Ecto neural progenitor cell (in vitro differentiated cells): Measurements from ENCODE around the gene ATN1.
"Not testable (repeated sequence)": the region's sequence is repeated elsewhere in the genome, so short reads cannot be mapped to it uniquely, and the experiment has no call there.

Experiments used
- DNase-seq: peaks from one replicate; pipeline ENCODE4 v3.0.0-alpha.2; 2018; ENCODE audit warnings: low spot score

ATN1 gene, protein sequence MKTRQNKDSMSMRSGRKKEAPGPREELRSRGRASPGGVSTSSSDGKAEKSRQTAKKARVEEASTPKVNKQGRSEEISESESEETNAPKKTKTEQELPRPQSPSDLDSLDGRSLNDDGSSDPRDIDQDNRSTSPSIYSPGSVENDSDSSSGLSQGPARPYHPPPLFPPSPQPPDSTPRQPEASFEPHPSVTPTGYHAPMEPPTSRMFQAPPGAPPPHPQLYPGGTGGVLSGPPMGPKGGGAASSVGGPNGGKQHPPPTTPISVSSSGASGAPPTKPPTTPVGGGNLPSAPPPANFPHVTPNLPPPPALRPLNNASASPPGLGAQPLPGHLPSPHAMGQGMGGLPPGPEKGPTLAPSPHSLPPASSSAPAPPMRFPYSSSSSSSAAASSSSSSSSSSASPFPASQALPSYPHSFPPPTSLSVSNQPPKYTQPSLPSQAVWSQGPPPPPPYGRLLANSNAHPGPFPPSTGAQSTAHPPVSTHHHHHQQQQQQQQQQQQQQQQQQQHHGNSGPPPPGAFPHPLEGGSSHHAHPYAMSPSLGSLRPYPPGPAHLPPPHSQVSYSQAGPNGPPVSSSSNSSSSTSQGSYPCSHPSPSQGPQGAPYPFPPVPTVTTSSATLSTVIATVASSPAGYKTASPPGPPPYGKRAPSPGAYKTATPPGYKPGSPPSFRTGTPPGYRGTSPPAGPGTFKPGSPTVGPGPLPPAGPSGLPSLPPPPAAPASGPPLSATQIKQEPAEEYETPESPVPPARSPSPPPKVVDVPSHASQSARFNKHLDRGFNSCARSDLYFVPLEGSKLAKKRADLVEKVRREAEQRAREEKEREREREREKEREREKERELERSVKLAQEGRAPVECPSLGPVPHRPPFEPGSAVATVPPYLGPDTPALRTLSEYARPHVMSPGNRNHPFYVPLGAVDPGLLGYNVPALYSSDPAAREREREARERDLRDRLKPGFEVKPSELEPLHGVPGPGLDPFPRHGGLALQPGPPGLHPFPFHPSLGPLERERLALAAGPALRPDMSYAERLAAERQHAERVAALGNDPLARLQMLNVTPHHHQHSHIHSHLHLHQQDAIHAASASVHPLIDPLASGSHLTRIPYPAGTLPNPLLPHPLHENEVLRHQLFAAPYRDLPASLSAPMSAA (N-terminal part only)

DNA sequence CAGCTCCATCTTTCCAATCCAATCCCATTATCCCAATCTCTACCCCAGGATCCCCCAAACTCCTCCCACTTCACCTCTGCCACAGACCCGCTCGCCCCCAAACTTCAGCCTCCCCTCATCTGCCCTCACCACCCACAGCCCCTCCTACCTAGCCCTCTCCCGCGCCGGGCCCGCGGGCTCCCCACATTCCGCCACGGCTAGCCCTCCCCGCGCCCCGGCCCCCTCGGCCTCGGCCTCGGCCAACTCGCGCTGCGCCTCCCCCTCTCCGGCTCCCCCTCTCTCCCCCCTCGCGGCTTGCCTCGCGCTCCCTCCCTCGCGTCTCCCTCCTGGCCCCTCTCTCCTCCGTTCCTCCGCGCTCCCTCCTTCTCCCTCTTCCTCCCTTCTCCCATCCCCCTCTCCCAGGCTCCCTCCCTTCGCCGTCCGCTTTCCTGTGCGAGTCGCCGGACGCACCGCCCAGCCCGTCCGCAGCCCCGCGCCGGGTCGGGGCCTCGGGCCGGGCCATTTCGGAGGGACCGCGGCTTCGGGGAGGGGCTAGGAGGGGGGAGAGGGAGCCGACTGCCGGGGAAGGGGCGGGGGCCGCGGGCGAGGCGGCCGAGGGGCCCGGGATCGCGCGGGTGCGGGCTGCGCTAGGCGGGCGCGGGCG, at the start of gene ATN1:
TSS of gene ATN1 (plus strand) at position 581 of the 643 bp plus-strand sequence. CDS start 6,043 bp downstream, outside the sequence.
- DNase-seq = peak; percentile 86

- not testable (repeated sequence) for DNase-seq
Observed at GRCh38 chr12:6879824-6880223, 47.9 kb upstream of the ATN1 start.

GRCh38 chr12:6883252-6883651, 44.5 kb upstream of the ATN1 start:
- DNase-seq = no peak

DNA sequence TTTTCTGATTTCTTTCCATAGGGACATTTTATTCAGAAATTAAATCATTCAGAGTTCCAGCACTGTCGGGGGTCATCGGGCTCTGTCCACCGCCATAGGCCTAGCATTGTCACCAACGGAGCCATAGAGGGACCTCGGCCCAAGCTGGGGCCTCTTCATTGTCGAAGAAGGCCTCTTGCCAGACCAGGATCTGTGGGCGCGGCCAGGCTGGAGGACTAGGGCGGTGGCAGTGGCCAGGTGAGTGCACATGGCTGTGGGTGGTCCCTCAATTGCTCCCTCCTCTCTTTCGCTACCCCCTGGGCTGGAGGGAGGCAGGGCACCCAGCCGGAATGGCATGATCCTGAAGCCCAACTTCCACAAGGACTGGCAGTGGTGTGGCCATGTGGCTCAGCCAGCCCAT, 44.1 kb upstream of the ATN1 start:
- DNase-seq = no peak

DNA sequence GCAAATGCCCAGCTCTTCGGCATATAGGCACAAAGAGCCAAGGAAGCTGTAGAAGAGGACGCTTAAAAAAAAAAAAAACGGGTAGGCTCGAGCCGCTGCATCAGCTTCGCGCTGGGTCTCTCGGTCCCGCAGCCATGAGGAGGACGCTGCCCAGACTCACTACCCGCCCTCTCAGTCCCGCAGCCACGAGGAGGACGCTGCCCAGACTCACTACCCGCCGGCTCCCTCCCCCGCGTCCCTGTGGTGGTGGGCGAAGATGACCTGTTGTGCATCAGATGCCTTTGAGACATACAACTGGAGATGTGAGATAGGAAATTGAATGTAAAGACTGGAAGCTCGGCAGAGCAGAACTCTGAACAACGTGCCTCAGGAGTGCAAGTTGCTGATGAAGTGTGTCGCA, 43.2 kb upstream of the ATN1 start:
- DNase-seq = no peak

DNA sequence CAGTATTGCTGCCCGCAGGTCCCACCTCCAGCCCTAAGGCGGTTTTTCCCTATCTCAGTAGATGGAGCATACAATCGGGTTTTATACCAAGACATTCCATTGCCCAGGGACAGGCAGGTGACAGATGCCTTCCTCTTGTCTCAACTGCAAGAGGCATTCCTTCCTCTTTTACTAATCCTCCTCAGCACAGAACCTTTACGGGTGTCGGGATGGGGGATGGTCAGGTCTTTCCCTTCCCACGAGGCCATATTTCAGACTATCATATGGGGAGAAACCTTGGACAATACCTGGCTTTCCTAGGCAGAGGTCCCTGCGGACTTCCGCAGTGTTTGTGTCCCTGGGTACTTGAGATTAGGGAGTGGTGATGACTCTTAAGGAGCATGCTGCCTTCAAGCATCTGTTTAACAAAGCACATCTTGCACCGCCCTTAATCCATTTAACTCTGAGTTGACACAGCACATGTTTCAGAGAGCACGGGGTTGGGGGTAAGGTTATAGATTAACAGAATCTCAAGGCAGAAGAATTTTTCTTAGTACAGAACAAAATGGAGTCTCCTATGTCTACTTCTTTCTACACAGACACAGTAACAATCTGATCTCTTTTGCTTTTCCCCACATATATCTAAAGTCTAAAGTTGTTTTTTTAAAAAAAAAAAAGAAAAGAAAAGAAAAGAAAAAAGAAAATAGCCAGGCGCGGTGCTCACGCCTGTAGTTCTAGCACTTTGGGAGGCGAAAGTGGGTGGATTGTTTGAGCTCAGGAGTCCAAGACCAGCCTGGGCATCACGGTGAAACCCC, 41.4 kb upstream of the ATN1 start:
- not testable (repeated sequence) for DNase-seq

DNA sequence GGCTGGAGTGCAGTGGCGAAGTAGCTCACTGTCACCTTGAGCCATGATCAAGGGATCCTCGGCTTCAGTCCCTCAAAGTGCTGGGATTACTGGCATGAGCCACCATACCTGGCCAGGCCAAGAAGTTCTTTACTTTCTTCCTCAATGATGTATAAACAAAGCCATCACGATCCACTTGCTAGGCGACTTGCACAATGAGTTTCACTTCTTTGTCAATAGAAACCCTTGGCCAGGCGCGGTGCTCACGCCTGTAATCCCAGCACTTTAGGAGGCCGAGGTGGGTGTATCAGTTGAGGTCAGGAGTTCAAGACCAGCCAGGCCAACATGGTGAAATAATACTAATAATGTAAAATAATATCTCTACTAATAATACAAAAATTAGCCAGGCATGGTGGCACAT, 40.3 kb upstream of the ATN1 start:
- no peak for DNase-seq

DNA sequence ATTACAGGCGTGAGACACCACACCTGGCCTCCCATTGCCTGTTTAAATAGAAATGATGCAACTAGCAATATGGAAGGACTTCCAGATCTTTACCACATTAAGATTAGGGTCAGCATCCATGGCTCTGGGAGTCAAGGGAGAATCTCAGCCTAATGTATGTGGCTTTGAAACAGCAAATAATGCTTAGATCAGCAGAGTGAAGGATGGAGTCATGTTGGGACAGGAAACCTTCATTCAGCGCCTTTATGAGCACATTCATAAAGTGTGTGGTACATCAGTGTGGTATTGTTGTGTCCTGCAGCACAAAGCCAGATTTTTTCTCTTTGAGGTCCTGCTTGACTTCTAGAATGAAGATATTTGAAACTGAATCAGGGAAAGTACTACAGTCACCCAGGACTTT, 39.4 kb upstream of the ATN1 start:
- DNase-seq = no peak

DNA sequence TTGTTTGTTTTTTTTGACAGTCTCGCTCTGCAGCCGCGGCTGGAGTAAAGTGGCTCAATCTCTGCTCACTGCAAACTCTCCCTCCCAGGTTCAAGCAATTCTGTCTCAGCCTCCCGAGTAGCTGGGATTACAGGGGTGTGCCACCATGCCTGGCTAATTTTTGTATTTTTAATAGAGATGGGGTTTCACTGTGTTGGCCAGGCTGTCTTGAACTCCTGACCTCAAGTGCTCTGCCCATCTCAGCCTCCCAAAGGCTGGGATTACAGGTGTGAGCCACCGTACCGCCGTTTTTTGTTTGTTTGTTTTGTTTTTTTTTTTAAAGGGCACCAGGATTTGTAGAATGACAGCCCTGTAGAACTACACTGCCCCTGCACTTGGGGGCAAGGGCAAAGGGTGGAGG, 39.0 kb upstream of the ATN1 start:
- DNase-seq = not testable (repeated sequence)

GRCh38 chr12:6889775-6890573, 37.8 kb upstream of the ATN1 start:
- not testable (repeated sequence) for DNase-seq

GRCh38 chr12:6890789-6891645, 36.7 kb upstream of the ATN1 start:
- peak; percentile 100 for DNase-seq

- no peak for DNase-seq
Observed at GRCh38 chr12:6891646-6892001, 36.1 kb upstream of the ATN1 start.

- DNase-seq = not testable (repeated sequence)
Observed at GRCh38 chr12:6892683-6893082, 35.1 kb upstream of the ATN1 start.

- no peak for DNase-seq
Observed at GRCh38 chr12:6894321-6894720, 33.4 kb upstream of the ATN1 start.

GRCh38 chr12:6896846-6897435, 30.8 kb upstream of the ATN1 start:
- DNase-seq = no peak

- DNase-seq = no peak
Observed at GRCh38 chr12:6899427-6899826, 28.3 kb upstream of the ATN1 start.

- DNase-seq = no peak
Observed at GRCh38 chr12:6899837-6900519, 27.8 kb upstream of the ATN1 start.

DNA sequence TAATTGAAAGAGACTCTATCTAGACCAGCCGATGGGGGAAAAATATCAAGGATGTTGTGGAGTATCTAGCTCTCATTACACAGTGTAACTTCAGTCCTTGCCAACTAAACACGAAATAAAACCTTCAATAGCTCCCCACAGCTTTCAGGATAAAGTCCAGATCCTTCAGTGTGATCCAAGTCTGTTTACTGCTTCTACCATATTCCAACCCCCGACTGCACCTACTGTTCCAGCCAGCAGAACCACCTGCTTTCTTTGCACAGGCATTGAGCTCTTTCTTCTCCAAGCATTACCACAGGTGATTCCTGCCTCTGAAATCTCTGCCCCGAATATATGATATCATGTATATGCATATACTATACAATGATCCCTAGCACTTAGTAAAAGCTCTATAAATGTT, 25.3 kb upstream of the ATN1 start:
- no peak for DNase-seq
